Measurements from ENCODE around the gene GCNA. TPM values are rescaled to one million over a fixed set of nuclear protein-coding genes. Genes with fewer than 3 reads are reported as not detected.
"Not testable (repeated sequence)": the region's sequence is repeated elsewhere in the genome, so short reads cannot be mapped to it uniquely, and the experiment has no call there.

GCNA gene
- total and polyA plus RNA-seq, 7 donors = 0.98 to 9.1 (median 3.7) TPM

DNA sequence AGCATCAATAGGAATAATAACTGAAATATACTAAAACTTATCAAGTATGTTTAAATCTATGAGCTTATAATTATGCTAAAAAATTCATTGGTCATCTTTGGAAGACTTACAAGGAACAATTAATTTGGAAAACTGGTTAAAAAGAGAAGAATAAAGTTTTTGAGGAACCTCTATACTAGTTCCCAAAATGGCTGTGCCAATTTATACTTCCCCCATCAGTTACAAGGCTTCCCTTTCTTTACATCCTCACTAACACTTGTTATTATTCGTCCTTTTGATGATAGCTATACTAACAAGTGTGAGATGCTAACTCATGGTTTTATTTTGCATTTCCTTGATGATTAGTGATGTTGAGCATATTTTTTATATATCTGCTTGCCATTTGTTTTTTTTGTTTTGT lies 28.3 kb upstream of the GCNA start:
- no peaks in the 10 kb centered on the region for H3K9me3 ChIP-seq
- H3K4me3 ChIP-seq = no peak overlapping the region
- no peak for TF ChIP-seq CTCF (IDR thresholded peaks at IDR 0.05)
- H3K27me3 ChIP-seq (ENCODE audit: insufficient read depth in 3 of 3, low read length in 2 of 3) = peaks cover 0 to 3% (median 0%) of the 10 kb centered on the region in 3 donors
- ATAC-seq (no peak), DNase-seq (no peak)
- 73 to 90% (median 90%) methylated on average over 1 of the region's 1 CpG for WGBS, 3 donors
- no peak overlapping the region for H3K27ac ChIP-seq
- intact Hi-C loops (cut with DNase I) = no loop called here
- no peaks in the 10 kb centered on the region for H3K4me1 ChIP-seq
- H3K36me3 ChIP-seq (ENCODE audit: insufficient read depth in 1 of 2, low read depth in 1 of 2) = peaks cover 0 to 67% of the 10 kb centered on the region in 2 donors

DNA sequence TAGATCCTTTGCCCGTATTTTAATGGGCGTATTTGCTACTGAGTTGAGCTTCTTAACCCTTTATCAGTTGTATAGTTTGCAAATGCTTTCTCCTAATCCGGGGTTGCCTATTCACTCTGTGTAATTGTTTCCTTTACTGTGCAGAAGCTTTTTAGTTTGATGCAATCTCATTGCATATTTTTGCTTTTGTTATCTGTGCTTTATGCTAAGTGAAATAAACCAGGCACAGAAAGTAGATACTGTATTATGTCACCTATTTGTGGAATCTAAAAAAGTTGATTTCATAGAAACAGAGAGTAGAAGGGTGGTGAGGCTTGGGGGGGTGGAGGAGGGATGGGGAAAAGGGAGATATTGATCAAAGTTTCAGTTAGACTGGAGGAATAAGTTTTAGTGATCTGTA lies 27.7 kb upstream of the GCNA start:
- Histone ChIP-seq H3K27ac (no peak overlapping the region), H3K4me1 (no peaks in the 10 kb centered on the region), H3K4me3 (no peak overlapping the region), H3K36me3 (ENCODE audit: insufficient read depth in 1 of 2, low read depth in 1 of 2) (peaks cover 0 to 67% of the 10 kb centered on the region in 2 donors), H3K27me3 (ENCODE audit: insufficient read depth in 3 of 3, low read length in 2 of 3) (peaks cover 0 to under 1% (median 0%) of the 10 kb centered on the region in 3 donors), H3K9me3 (no peaks in the 10 kb centered on the region)
- WGBS, 3 donors = 72 to 80% (median 73%) methylated on average over 3 of the region's 3 CpGs
- DNase-seq (no peak), ATAC-seq (no peak)
- TF ChIP-seq CTCF (IDR thresholded peaks at IDR 0.05) = no peak
- intact Hi-C loops (cut with DNase I) = no loop called here

DNA sequence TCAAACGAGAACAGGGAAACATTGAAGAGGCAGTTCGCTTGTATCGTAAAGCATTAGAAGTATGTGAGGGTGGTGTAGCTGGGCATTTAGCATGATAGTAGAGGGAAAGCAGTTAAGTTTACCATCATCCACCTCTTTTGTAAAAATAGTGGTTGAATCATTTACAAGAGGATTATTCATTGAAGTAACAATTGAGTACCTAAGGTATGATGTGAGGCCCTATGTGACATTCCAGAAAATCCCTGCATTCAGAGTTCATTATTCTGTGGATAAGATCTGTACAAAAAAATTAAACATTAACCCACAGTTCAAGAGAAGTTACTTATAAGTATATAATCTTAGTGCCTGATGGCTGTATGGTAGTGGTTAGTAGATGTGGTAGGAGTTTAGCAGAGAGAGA lies 22.2 kb upstream of the GCNA start:
- intact Hi-C loops (cut with DNase I) = no loop called here
- no peak overlapping the region for H3K27ac ChIP-seq
- peaks cover 0 to 73% of the 10 kb centered on the region in 2 donors for H3K36me3 ChIP-seq (ENCODE audit: insufficient read depth in 1 of 2, low read depth in 1 of 2)
- no peak overlapping the region for H3K4me3 ChIP-seq
- TF ChIP-seq CTCF (IDR thresholded peaks at IDR 0.05) = no peak
- no peaks in the 10 kb centered on the region for H3K4me1 ChIP-seq
- DNase-seq = no peak
- WGBS, 3 donors = 80 to 90% (median 82%) methylated on average over 3 of the region's 3 CpGs
- no peak for ATAC-seq
- no peaks in the 10 kb centered on the region for H3K9me3 ChIP-seq
- H3K27me3 ChIP-seq (ENCODE audit: insufficient read depth in 3 of 3, low read length in 2 of 3) = no peaks in the 10 kb centered on the region

- no peaks in the 10 kb centered on the region for H3K9me3 ChIP-seq
- 55 to 66% (median 56%) methylated on average over 4 to 5 of the region's 5 CpGs for WGBS, 3 donors
- peaks cover 2 to 95% of the 10 kb centered on the region in 2 donors for H3K36me3 ChIP-seq (ENCODE audit: insufficient read depth in 1 of 2, low read depth in 1 of 2)
- intact Hi-C loops (cut with DNase I) = no loop called here
- no peak overlapping the region for H3K27ac ChIP-seq
- H3K4me3 ChIP-seq = no peak overlapping the region
- no peaks in the 10 kb centered on the region for H3K27me3 ChIP-seq (ENCODE audit: insufficient read depth in 3 of 3, low read length in 2 of 3)
- no peak for TF ChIP-seq CTCF (IDR thresholded peaks at IDR 0.05)
- H3K4me1 ChIP-seq = no peaks in the 10 kb centered on the region
- no peak for DNase-seq
- ATAC-seq = no peak
Measured at GRCh38 chrX:71558920-71559319, 19.3 kb upstream of the GCNA start.

GRCh38 chrX:71559773-71560172 lies 18.5 kb upstream of the GCNA start:
- WGBS, 3 donors = 82 to 93% (median 93%) methylated on average over 6 of the region's 6 CpGs
- H3K9me3 ChIP-seq; H3K27me3 ChIP-seq (ENCODE audit: insufficient read depth in 3 of 3, low read length in 2 of 3); DNase-seq; H3K4me3 ChIP-seq; H3K27ac ChIP-seq; ATAC-seq; H3K4me1 ChIP-seq: not testable (repeated sequence)
- peaks cover 2 to 98% of the 10 kb centered on the region in 2 donors for H3K36me3 ChIP-seq (ENCODE audit: insufficient read depth in 1 of 2, low read depth in 1 of 2)
- intact Hi-C loops (cut with DNase I) = loop anchor here in 1 of 2 donors (10.0 kb wide), 1 partner anchor 175 kb away; no protein-coding TSS in a partner anchor
